GM11168 (cell line): ENCODE data around the gene SMAD5.

Experiments used
- in situ Hi-C: fragments of 300-500 bp; cut with MboI; formaldehyde crosslinking; loops from one replicate; pipeline ENCODE4 v1.12.0; 2022; ENCODE audit warnings: low sequenced_read_pairs; ENCODE audit not compliant: unreplicated experiment

Gene SMAD5

GRCh38 chr5:136114414-136115125, 18.1 kb upstream of the SMAD5 start:
- in situ Hi-C loops, result no loop called here

- in situ Hi-C loops, result no loop called here
Observed at GRCh38 chr5:136115183-136115865, 17.3 kb upstream of the SMAD5 start.

GRCh38 chr5:136120529-136120928, 12.1 kb upstream of the SMAD5 start:
- in situ Hi-C loops, result no loop called here

GRCh38 chr5:136123236-136123768, 9.3 kb upstream of the SMAD5 start:
- in situ Hi-C loops, result no loop called here

GRCh38 chr5:136127560-136127959, 5.1 kb upstream of the SMAD5 start:
- in situ Hi-C loops, result no loop called here

- in situ Hi-C loops, result no loop called here
Observed at GRCh38 chr5:136128481-136128880, 4.2 kb upstream of the SMAD5 start.

- in situ Hi-C loops, result no loop called here
Observed at GRCh38 chr5:136129445-136129844, 3.2 kb upstream of the SMAD5 start.

- in situ Hi-C loops, result no loop called here
Observed at GRCh38 chr5:136130581-136130980, 2.1 kb upstream of the SMAD5 start.

- in situ Hi-C loops, result no loop called here
Observed at GRCh38 chr5:136132087-136132486, 558 bp upstream of the SMAD5 start.

GRCh38 chr5:136133222-136133921, 727 bp downstream of the SMAD5 start:
- in situ Hi-C loops, result no loop called here

GRCh38 chr5:136133922-136134379, 1.3 kb downstream of the SMAD5 start:
- in situ Hi-C loops, result no loop called here

GRCh38 chr5:136134653-136135052, 2.0 kb downstream of the SMAD5 start:
- in situ Hi-C loops, result no loop called here

GRCh38 chr5:136135536-136135935, 2.9 kb downstream of the SMAD5 start:
- in situ Hi-C loops, result no loop called here

- in situ Hi-C loops, result no loop called here
Observed at GRCh38 chr5:136137497-136138220, 5.0 kb downstream of the SMAD5 start.

- in situ Hi-C loops, result no loop called here
Observed at GRCh38 chr5:136141561-136141960, 8.9 kb downstream of the SMAD5 start.

GRCh38 chr5:136143312-136143711, 10.7 kb downstream of the SMAD5 start:
- in situ Hi-C loops, result no loop called here

GRCh38 chr5:136143763-136144162, 11.1 kb downstream of the SMAD5 start:
- in situ Hi-C loops, result no loop called here

GRCh38 chr5:136145030-136145429, 12.4 kb downstream of the SMAD5 start:
- in situ Hi-C loops, result no loop called here

- in situ Hi-C loops, result no loop called here
Observed at GRCh38 chr5:136146201-136146600, 13.6 kb downstream of the SMAD5 start.

- in situ Hi-C loops, result no loop called here
Observed at GRCh38 chr5:136147632-136148031, 15.0 kb downstream of the SMAD5 start.
